PC-3 (cell line): ENCODE results near the gene MAP3K5.

Experiments
- CTCF ChIP-seq: fragments of 300-600 bp; sonication (generic); conservative IDR thresholded peaks from 2 replicates; pipeline ENCODE4 v1.5.1; 2017; ENCODE audit warnings: antibody characterized with exemption, low read depth, mild to moderate bottlenecking, low read length
- EZH2 ChIP-seq: fragments of 300-600 bp; sonication (generic); IDR thresholded peaks from one replicate; pipeline ENCODE4 v1.6.1; 2017; ENCODE audit warnings: antibody characterized with exemption, mild to moderate bottlenecking, low read length; ENCODE audit not compliant: unreplicated experiment
- EZH2phosphoT487 ChIP-seq: fragments of 300-600 bp; sonication (generic); IDR thresholded peaks from 2 replicates; pipeline ENCODE4 v1.6.1; 2018; ENCODE audit warnings: mild to moderate bottlenecking, antibody characterized with exemption, low read length, borderline replicate concordance

GRCh38 chr6:136761227-136761922 lies 30.9 kb downstream of the MAP3K5 start:
- TF ChIP-seq CTCF (no peak), EZH2phosphoT487 (no peak), EZH2 (no peak)
